Fibroblast of villous mesenchyme (primary cell): Measurements from ENCODE around the gene NR2F1-AS1. TPM values are rescaled to one million over a fixed set of nuclear protein-coding genes. Genes with fewer than 3 reads are reported as not detected.
A peak's percentile ranks its signal among the peaks of the same experiment; 100 is the strongest.
"Not testable (repeated sequence)": the region's sequence is repeated elsewhere in the genome, so short reads cannot be mapped to it uniquely, and the experiment has no call there.

ENCODE experiments used
- DNase-seq: peaks from one replicate; pipeline ENCODE4 v3.0.0-alpha.2; 2010; ENCODE audit warnings: low read depth
- H3K4me3 ChIP-seq: 2 replicates; pipeline ENCODE4 v1.5.1; 2011; ENCODE audit warnings: low read depth, mild to moderate bottlenecking, low read length
- CTCF ChIP-seq: IDR thresholded peaks from 2 replicates; pipeline ENCODE4 v1.5.1; 2012; ENCODE audit warnings: low read depth, mild to moderate bottlenecking, low read length; ENCODE audit not compliant: insufficient read depth
- total RNA-seq: library from RNA; depleted of rRNA; stranded (reverse); fragments of >200 nt; gene quantifications from 2 replicates; pipeline ENCODE4 v1.2.3, GENCODE V29; 2012

NR2F1-AS1 gene
- total RNA-seq, 1 donor, result 27.6 TPM

GRCh38 chr5:93401634-93402213 lies 179.3 kb downstream of the NR2F1-AS1 start:
- no peak overlapping the region for H3K4me3 ChIP-seq
- DNase-seq, result no peak
- no peak for TF ChIP-seq CTCF

- TF ChIP-seq CTCF, result no peak
- H3K4me3 ChIP-seq, result no peak overlapping the region
- DNase-seq, result no peak
Observed at GRCh38 chr5:93399675-93400074, 181.3 kb downstream of the NR2F1-AS1 start.

- H3K4me3 ChIP-seq, result no peak overlapping the region
- DNase-seq, result peak; percentile 79
- TF ChIP-seq CTCF, result no peak
Observed at GRCh38 chr5:93395971-93396379, 185.0 kb downstream of the NR2F1-AS1 start.

GRCh38 chr5:93395010-93395409 lies 186.0 kb downstream of the NR2F1-AS1 start:
- TF ChIP-seq CTCF, result no peak
- no peak for DNase-seq
- H3K4me3 ChIP-seq, result no peak overlapping the region

GRCh38 chr5:93394301-93394700 lies 186.7 kb downstream of the NR2F1-AS1 start:
- no peak for TF ChIP-seq CTCF
- no peak overlapping the region for H3K4me3 ChIP-seq

GRCh38 chr5:93391169-93391568 lies 189.8 kb downstream of the NR2F1-AS1 start:
- not testable (repeated sequence) for DNase-seq

More at GRCh38 chr5:93394301-93394700, 186.7 kb downstream of the NR2F1-AS1 start:
- DNase-seq, result no peak

GRCh38 chr5:93385655-93386054 lies 195.4 kb downstream of the NR2F1-AS1 start:
- DNase-seq, result peak; percentile 66
- no peak for TF ChIP-seq CTCF
- H3K4me3 ChIP-seq, result no peak overlapping the region

More at GRCh38 chr5:93391169-93391568, 189.8 kb downstream of the NR2F1-AS1 start:
- not testable (repeated sequence) for H3K4me3 ChIP-seq
